Cardiac muscle cell (in vitro differentiated cells and primary cell): ENCODE measurements around the gene TMEM259. TPM values are rescaled to one million over a fixed set of nuclear protein-coding genes. Genes with fewer than 3 reads are reported as not detected.

Experiments used
- DNase-seq, 2 donors: peaks; one replicate each; pipeline versions ENCODE4 v3.0.0 to v3.0.0-alpha.2; 2010 to 2017; ENCODE audit warnings: low read depth in 1 of 2, low spot score in 1 of 2
- H3K27ac ChIP-seq: fragments of 200-600 bp; sonication (generic); 2 replicates; pipeline ENCODE4 v1.5.1; 2016
- H3K27me3 ChIP-seq: fragments of 200-600 bp; sonication (generic); 2 replicates; pipeline ENCODE4 v1.6.0; 2016; ENCODE audit warnings: control low read depth
- H3K36me3 ChIP-seq: fragments of 200-600 bp; sonication (generic); 2 replicates; pipeline ENCODE4 v1.5.1; 2016; ENCODE audit warnings: control low read depth
- H3K4me1 ChIP-seq: fragments of 200-600 bp; sonication (generic); 2 replicates; pipeline ENCODE4 v1.8.1; 2017; ENCODE audit warnings: low read depth, mild to moderate bottlenecking, mixed run types
- H3K4me3 ChIP-seq: fragments of 200-600 bp; sonication (generic); 2 replicates; pipeline ENCODE4 v1.5.1; 2016; ENCODE audit warnings: mild to moderate bottlenecking
- H3K9me3 ChIP-seq: fragments of 200-600 bp; sonication (generic); 2 replicates; pipeline ENCODE4 v1.5.1; 2017; ENCODE audit warnings: low read depth, mild to moderate bottlenecking, control low read depth
- CTCF ChIP-seq: IDR thresholded peaks from 2 replicates; pipeline ENCODE4 v1.5.1; 2012; ENCODE audit warnings: low read depth, mild to moderate bottlenecking, low read length
- polyA plus RNA-seq: library from polyadenylated mRNA; unstranded; fragments of >200 nt; fragmentation: Nextera tagmentation; extraction: Ambion mirVana; gene quantifications from 2 replicates; pipeline ENCODE4 v1.2.1, GENCODE V29; 2016
- total RNA-seq: library from RNA; depleted of rRNA; stranded (reverse); fragments of >200 nt; gene quantifications from 2 replicates; pipeline ENCODE4 v1.2.3, GENCODE V29; 2016

TMEM259 gene
- total and polyA plus RNA-seq, 2 experiments from 2014 or later = 370 to 403 TPM

DNA sequence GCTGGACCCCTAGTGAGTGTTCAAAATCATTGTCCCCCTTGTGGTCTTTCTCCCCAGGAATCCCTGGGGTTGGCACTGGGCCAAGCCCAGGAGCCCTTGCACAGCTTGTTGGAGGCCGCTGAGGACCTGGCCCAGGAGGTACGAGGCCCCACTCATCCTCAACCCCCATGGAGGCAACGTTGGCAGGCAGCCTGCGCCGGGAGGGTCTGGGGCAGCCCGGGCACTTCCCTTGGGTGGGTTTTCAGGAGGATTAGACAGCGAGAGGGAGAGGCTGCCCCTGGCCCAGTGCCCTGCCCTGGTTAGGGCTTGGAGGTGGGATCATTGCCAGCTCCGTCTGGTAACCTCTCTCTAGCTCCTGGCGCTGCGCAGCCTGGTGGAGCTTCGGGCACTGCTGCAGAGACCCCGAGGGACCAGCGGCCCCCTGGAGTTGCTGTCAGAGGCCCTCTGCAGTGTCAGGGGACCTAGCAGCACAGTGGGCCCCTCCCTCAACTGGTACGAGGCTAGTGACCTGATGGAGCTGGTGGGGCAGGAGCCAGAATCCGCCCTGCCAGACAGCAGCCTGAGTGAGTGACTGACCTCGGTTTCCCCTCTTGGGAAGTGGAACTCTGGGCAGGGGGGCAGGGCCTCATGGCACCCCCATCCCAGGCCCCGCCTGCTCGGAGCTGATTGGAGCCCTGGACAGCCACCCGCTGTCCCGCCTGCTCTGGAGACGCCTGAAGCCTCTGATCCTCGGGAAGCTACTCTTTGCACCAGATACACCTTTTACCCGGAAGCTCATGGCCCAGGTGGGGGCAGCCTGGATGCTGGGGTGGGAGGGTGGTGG is 22.0 kb upstream of the TMEM259 start:
- Histone ChIP-seq H3K9me3 (no peaks in the 10 kb centered on the region), H3K36me3 (no peaks in the 10 kb centered on the region), H3K27me3 (no peaks in the 10 kb centered on the region), H3K4me1 (peaks cover 8% of the 10 kb centered on the region), H3K4me3 (no peak overlapping the region), H3K27ac (no peak overlapping the region)
- TF ChIP-seq CTCF = no peak
- DNase-seq = no peak

DNA sequence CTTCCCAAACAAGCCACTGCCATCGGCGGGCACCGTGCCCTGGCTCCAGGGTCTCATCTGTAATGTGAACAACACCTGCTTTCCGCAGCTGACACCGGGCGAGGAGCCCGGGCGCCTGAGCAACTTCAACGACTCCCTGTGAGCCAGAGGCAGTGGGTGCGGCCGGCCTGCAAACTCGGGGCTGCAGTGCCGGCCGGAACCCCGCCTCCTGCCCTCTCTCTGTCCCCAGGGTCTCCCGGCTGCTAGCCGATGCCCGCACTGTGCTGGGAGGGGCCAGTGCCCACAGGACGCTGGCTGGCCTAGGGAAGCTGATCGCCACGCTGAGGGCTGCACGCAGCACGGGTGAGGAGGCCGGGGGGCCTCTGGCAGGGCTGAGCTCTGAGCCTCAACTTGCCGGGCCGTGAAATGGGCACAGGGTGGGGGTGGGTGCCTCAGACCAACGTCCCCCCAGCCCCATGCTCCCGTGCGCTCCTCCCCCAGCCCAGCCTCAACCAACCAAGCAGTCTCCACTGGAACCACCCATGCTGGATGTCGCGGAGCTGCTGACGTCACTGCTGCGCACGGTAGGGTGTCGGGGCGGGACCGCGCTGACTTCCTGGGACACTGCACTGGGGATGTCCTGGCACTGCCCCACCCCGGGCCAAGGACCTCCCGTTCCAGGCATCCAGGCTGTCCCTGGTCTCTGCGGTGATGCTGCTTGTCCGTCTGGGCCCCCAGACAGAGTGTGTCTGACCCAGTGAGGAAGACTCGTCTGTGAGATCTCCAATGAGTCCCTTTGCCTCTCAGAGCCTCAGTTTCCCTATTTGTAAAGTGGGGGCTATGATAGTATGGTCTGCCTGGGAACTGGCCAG is 21.1 kb upstream of the TMEM259 start:
- H3K4me1 ChIP-seq = peaks cover 8% of the 10 kb centered on the region
- H3K4me3 ChIP-seq = no peak overlapping the region

GRCh38 chr19:1041272-1041834 is 20.4 kb upstream of the TMEM259 start:
- no peak for DNase-seq
- Histone ChIP-seq H3K9me3 (no peaks in the 10 kb centered on the region), H3K4me1 (peaks cover 8% of the 10 kb centered on the region), H3K36me3 (peaks cover 13% of the 10 kb centered on the region), H3K4me3 (peak overlapping the region; percentile 38), H3K27me3 (no peaks in the 10 kb centered on the region), H3K27ac (no peak overlapping the region)
- TF ChIP-seq CTCF = no peak

More for the DNA sequence above, 21.1 kb upstream of the TMEM259 start:
- H3K36me3 ChIP-seq = peaks cover 6% of the 10 kb centered on the region
- no peaks in the 10 kb centered on the region for H3K27me3 ChIP-seq
- no peak overlapping the region for H3K27ac ChIP-seq
- TF ChIP-seq CTCF = no peak
- DNase-seq = no peak
- no peaks in the 10 kb centered on the region for H3K9me3 ChIP-seq

- no peak for TF ChIP-seq CTCF
- Histone ChIP-seq H3K4me3 (peak overlapping the region; percentile 38), H3K27ac (peak overlapping the region; percentile 11), H3K4me1 (peaks cover 8% of the 10 kb centered on the region), H3K27me3 (no peaks in the 10 kb centered on the region), H3K36me3 (peaks cover 19% of the 10 kb centered on the region), H3K9me3 (no peaks in the 10 kb centered on the region)
- peak; percentile 86 to 94 for DNase-seq
Observed at GRCh38 chr19:1040476-1041271, 19.8 kb upstream of the TMEM259 start.
